ENCODE data around the gene ABCC12. TPM values are rescaled to one million over a fixed set of nuclear protein-coding genes. Genes with fewer than 3 reads are reported as not detected.

The ABCC12 gene
- total RNA-seq, 4 donors from 2014 or later = 0.13 TPM; not detected in 3

DNA sequence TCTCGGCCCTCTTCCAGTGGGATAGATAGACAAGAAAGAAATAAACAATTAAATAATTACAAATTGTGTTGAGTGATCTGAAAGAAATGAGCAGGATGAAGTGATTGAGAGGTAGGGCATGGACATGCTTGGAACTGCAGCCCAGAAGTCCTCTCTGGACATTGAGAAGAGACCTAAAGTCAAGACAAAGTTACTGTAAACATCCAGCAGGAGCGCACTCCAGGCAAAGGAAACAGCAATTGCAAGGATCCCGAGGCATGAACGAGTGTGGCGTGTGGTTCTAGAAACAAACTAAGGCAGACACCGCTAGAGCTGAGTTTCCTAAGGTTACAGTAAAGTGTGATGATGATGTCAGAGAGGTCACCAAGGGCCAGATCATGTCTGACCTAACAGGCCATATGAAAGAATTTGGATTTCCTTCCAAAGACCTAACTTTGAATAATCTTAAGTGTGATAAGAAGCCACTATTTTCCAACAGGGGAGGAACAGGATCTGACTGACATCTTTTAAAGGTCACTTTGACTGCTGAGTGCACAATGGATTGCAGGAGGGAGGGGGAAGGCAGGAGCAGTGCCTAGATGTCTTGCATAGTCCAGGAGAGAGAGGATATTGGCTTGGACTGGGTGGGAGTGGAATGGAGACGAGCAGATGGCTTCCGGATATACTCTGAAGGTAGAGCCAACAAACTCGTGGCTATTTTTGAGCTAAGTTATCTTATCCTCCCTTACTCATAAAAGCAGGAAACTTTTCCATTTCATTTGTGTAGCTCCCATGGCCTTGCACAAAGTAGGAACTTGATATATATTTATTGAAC lies 19.0 kb downstream of the ABCC12 start:
- Histone ChIP-seq H3K27ac (peak overlapping the region; percentile 17 to 53 (median 36)), H3K9me3 (no peaks in the 10 kb centered on the region), H3K27me3 (no peaks in the 10 kb centered on the region), H3K4me1 (peaks cover 27 to 43% of the 10 kb centered on the region in 2 donors), H3K4me3 (replicated peaks in 1 of 3) (no peak overlapping the region), H3K36me3 (no peaks in the 10 kb centered on the region)
- DNase-seq = peak; percentile 40 to 50
- intact Hi-C loops (cut with DNase I) = no loop called here
- 35 to 52% methylated on average over 9 of the region's 9 CpGs for WGBS, 2 donors
- TF ChIP-seq, protein P1, sequence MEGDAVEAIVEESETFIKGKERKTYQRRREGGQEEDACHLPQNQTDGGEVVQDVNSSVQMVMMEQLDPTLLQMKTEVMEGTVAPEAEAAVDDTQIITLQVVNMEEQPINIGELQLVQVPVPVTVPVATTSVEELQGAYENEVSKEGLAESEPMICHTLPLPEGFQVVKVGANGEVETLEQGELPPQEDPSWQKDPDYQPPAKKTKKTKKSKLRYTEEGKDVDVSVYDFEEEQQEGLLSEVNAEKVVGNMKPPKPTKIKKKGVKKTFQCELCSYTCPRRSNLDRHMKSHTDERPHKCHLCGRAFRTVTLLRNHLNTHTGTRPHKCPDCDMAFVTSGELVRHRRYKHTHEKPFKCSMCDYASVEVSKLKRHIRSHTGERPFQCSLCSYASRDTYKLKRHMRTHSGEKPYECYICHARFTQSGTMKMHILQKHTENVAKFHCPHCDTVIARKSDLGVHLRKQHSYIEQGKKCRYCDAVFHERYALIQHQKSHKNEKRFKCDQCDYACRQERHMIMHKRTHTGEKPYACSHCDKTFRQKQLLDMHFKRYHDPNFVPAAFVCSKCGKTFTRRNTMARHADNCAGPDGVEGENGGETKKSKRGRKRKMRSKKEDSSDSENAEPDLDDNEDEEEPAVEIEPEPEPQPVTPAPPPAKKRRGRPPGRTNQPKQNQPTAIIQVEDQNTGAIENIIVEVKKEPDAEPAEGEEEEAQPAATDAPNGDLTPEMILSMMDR (IDR thresholded peaks at IDR 0.05) = peak in 2 of 6 experiments; percentile 14 to 28
- TF ChIP-seq POLR2A (IDR thresholded peaks at IDR 0.05) = no peak

DNA sequence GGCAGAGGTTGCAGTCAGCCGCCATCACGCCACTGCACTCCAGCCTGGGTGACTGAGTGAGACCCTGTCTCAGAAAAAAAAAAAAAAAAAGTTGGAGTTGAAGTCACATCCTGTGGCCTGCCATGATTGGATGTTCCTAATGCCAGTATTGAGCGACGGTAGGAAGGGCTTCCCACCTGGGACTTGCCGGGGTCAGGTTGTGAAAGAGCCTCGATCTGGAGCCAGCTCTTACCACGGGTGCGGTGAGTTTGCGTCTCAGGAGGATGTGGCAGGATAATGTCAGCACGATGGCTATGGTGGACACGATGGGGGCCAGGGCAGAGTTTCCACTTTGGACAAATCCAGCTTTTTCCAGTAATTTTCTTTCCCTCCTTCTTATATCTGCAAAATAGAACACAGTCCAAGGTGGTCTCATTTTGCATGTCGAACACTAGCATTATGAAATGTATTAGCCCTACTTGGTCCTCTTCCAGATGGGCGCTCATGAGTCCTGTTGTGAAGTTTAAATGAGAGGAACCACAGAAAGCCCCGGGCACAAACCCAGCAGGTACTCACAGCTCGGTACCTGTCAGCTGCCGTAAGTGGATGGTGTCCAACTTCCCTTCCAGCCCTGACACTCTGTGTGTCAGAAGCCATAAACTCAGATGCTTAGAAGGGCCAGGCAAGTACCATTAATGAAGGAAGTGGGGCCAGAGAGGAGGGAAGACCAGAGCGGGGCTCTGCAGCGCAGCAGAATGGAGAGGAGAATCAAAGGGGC lies 22.2 kb downstream of the ABCC12 start:
- peak overlapping the region in 2 of 3 donors; percentile 44 to 65 for H3K27ac ChIP-seq
- H3K4me1 ChIP-seq = peaks cover 30 to 48% of the 10 kb centered on the region in 2 donors
- no peak overlapping the region for H3K4me3 ChIP-seq (replicated peaks in 1 of 3)
- intact Hi-C loops (cut with DNase I) = no loop called here
- peak; percentile 88 to 92 for DNase-seq
- TF ChIP-seq, protein P1 (IDR thresholded peaks at IDR 0.05) = no peak
- TF ChIP-seq POLR2A (IDR thresholded peaks at IDR 0.05) = no peak
- WGBS, 2 donors = 69 to 76% methylated on average over 18 of the region's 18 CpGs
- no peaks in the 10 kb centered on the region for H3K9me3 ChIP-seq
- no peaks in the 10 kb centered on the region for H3K27me3 ChIP-seq
- no peaks in the 10 kb centered on the region for H3K36me3 ChIP-seq

DNA sequence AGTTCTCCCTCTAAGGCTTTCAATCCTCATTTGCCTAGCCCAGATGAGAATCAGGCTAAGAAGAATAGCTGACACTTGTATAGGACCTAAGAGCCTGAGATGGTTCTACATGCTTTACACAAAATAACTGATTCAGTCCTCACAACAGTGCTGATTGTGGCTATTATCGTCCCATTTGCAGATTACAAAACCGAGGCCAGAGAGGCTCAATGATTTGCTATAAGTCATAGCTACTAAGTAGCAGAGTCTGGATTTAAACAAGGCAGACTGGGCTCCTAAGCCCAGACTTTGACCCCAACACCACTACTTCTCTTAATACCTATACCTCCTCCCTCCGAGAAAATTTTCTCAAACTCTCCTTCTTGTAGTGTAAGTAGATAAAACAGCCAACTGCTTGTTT lies 23.1 kb downstream of the ABCC12 start:
- H3K36me3 ChIP-seq = no peaks in the 10 kb centered on the region

DNA sequence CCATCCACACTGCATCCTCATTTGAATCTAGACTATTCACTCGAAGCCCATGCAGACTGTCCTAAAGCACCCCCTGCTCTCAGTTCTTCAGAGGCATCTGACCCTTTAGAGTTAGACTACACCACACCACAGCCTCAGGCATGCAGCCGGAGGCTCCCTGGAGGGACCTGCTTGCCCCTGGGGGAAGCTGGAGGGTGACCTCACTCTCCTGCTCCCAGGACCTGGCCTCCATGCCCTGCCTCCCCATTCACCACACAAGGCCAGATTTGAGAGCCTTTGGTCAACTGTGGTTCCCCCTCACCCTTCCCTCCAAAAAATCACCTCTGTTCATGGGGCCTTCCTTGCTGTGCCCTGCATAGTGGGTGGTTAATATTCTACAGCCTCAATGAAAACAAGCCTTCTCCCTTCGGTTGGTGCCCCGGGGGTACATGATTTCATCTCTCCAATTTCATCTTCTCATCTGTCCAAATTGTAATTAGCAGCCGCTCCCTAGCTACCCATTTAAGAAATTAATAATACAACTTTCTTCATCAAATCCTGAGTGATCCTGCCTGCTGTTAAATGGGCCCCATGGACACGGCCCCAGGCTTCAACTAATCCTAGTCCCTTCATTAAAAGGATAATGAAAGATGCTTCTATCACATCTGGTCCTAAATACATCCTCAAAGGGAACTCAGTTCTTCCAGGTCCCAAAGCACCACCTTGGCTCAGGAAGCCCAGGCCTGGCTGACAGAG lies 24.4 kb downstream of the ABCC12 start:
- Histone ChIP-seq H3K9me3 (no peaks in the 10 kb centered on the region), H3K27ac (peak overlapping the region in 1 of 3 donors; percentile 65), H3K4me3 (replicated peaks in 1 of 3) (no peak overlapping the region), H3K4me1 (peaks cover 30 to 46% of the 10 kb centered on the region in 2 donors), H3K27me3 (no peaks in the 10 kb centered on the region), H3K36me3 (no peaks in the 10 kb centered on the region)
- TF ChIP-seq POLR2A (IDR thresholded peaks at IDR 0.05) = no peak
- TF ChIP-seq, protein P1 (IDR thresholded peaks at IDR 0.05) = no peak
- DNase-seq = no peak
- 84 to 88% methylated on average over 5 to 6 of the region's 6 CpGs for WGBS, 2 donors
- intact Hi-C loops (cut with DNase I) = no loop called here

More for the DNA sequence above, 23.1 kb downstream of the ABCC12 start:
- intact Hi-C loops (cut with DNase I) = no loop called here
- no peak for DNase-seq
- TF ChIP-seq, protein P1 (IDR thresholded peaks at IDR 0.05) = no peak
- no peak for TF ChIP-seq POLR2A (IDR thresholded peaks at IDR 0.05)
- Histone ChIP-seq H3K27me3 (no peaks in the 10 kb centered on the region), H3K4me1 (peaks cover 30 to 46% of the 10 kb centered on the region in 2 donors), H3K4me3 (replicated peaks in 1 of 3) (no peak overlapping the region), H3K9me3 (no peaks in the 10 kb centered on the region), H3K27ac (peak overlapping the region; percentile 44 to 65 (median 44))
- WGBS, 2 donors = 84 to 87% methylated on average over 3 of the region's 3 CpGs
